NCI-H1694 (cell line): ENCODE measurements around the gene SHB.

Experiments
- DNase-seq: peaks from one replicate; lab custom pipeline; 2025; lab: John Stamatoyannopoulos, UW

The SHB gene, protein sequence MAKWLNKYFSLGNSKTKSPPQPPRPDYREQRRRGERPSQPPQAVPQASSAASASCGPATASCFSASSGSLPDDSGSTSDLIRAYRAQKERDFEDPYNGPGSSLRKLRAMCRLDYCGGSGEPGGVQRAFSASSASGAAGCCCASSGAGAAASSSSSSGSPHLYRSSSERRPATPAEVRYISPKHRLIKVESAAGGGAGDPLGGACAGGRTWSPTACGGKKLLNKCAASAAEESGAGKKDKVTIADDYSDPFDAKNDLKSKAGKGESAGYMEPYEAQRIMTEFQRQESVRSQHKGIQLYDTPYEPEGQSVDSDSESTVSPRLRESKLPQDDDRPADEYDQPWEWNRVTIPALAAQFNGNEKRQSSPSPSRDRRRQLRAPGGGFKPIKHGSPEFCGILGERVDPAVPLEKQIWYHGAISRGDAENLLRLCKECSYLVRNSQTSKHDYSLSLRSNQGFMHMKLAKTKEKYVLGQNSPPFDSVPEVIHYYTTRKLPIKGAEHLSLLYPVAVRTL

DNA sequence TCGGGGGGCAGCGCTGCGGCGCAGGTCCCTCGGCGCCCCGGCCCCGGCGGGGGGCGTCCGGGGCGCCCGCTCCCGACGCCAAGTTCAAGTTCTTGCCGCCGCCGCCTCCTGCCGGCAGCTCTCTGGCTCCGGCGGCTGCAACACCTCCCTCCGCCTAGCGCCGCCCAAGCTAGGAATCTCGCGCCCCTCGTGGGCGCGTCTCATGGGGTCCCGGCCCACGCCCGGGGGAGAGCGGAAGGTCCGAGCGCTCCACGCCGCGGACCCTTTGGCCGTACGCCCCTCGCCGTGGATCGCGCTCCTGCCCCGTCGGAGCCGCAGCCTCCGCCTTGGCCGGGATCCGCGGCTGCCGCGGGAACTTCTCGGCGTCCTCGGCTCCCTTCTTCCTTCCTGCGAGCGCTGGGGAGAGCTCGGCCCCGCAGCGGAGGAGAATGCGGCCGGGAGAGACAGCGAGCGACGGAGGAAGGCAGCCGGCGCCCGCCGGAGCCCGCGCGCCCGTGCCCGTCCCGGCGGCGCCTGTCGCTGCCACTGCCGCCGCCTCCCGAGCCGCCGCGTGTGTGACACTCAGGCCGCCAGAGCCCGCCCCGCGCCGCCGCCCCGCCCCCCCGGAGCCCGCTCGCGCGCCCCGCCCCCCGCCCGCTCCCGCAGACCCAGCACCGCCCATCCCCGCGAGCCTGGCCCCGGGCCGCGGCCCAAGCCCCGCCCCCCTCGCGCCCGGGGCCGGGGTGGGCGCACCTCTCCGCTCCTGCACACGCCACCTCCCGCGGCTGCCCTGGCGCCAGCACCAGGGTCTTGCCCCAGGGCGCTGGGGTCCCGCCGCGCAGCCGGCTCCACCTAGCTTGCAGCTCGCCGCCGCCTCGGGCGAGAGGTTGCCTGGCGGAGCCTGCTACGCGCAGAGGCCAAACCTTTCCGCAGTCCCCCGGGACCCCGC, at the start of gene SHB:
Gene SHB (minus strand): TSS at position 527 of the 928 bp plus-strand sequence. CDS start 582 bp downstream, outside the sequence.
- peak; percentile 23 for DNase-seq

DNA sequence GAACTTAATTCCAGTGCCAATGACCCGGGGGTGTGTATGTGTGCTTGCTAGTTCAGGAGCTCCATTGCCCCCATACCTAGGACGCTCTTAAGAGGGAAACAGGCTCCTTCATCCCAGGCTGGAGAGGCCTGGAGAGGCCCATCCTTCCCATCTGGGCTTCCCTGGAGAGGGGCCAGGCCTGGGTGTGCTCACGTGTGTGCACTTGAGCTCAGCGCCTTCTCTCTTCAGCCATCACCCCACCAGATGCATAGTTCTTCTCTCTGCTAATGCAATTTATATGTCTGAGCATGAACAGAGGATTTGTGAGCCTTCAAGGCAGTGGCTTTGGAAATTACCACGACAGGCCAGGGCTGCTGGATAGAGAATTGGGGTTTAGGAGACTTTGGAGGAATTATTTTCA, 48.6 kb upstream of the SHB start:
- DNase-seq, result peak; percentile 84

DNA sequence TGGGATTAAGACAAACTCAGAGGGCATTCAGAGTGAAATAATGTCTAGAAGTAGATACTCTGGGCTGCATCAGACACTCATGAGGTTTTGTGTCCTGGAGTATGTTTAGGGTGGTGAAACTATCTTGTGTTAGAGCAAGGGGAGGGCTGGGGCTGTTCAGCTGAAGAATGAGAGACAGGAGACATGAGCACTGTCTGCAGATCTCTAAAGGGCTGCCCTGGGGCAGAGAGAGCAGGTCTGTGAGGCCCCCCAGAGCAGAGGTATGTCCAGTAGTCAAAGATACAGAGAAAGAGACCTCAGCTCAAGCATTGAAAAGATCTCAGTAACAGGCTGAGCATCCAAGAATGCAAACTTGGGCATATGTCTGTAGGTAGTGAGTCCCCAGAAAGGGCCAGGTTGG, 45.9 kb upstream of the SHB start:
- DNase-seq, result no peak

GRCh38 chr9:38112456-38112855, 43.4 kb upstream of the SHB start:
- DNase-seq, result no peak

- no peak for DNase-seq
Measured at GRCh38 chr9:38112049-38112448, 43.0 kb upstream of the SHB start.

GRCh38 chr9:38110476-38110875, 41.4 kb upstream of the SHB start:
- DNase-seq, result no peak

DNA sequence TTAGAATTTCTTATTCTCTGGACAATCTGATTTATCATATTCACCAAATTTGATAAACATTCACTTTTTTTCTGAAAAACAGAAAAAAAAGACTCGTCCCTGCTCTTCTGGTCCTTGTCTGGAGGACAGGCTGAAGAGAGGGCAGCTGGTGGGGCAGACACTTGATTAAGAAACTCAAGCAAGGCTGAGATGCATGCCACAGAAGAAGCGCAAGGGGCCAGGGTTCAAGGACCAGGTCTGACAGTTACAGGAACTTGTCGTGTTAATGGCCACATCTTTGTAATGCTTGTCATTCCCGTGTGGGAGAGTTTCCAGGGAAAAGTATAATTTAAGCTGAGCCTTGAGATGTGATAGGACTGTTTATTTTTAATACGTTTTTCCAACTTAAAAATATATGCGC, 40.6 kb upstream of the SHB start:
- no peak for DNase-seq

DNA sequence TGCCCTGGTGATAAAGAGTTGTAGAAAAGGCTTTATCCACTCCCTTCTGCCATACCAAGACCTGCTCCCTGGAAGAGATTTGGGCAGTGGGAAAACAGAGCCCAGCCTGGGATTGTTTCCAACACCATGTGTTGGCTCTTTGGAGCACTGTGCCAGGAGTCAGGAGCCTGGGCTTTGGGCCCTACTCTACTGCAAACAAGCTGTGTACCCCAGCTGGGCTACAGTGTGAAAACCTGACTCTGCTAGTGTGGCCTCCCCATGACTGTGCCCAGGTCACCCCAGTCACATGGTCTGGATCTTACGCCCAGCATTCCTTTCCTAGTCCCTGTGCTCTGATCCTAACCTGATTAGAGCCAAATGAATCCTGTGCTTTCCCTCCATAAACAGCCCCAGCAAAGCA, 39.3 kb upstream of the SHB start:
- DNase-seq, result no peak

GRCh38 chr9:38107811-38108304, 38.8 kb upstream of the SHB start:
- no peak for DNase-seq

- no peak for DNase-seq
Measured at GRCh38 chr9:38107405-38107804, 38.4 kb upstream of the SHB start.

DNA sequence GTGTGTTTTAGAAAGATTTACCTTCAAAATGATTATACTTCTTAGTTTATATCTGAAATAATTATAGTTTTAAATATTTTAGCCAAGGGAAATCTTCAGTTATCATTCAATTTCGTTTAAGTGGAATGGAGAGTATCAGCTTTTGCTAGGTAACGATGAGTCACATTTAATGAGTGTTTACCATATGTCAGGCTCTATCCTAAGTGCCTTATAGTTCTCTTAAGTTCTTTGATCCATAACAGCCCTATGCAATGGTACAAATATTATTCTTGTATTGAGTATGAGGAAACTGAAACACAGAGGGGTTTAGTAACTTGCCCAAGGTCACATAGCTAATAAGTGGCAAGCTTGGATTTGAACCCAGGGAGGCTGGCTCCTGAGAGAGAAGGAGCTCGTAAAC, 37.5 kb upstream of the SHB start:
- no peak for DNase-seq

DNA sequence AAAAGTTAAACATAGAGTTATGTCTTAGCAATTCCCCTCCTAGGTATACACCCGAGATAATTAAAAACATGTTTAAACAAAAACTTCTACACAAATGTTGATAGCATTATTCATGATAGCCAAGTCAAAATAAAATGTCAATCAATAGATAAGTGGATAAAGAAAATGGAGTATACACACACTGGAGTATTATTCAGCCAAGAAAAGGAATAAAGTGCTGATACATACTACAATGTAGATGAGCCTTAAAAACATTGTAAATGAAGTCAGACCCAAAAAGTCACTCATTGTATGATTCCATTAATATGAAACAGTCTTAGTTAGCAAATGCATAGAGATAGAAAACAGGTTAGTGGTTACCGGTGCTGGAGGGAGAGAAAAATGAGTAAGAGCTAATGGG, 34.3 kb upstream of the SHB start:
- no peak for DNase-seq

- DNase-seq, result no peak
Measured at GRCh38 chr9:38101423-38101822, 32.4 kb upstream of the SHB start.

- DNase-seq, result no peak
Measured at GRCh38 chr9:38096238-38096805, 27.3 kb upstream of the SHB start.

DNA sequence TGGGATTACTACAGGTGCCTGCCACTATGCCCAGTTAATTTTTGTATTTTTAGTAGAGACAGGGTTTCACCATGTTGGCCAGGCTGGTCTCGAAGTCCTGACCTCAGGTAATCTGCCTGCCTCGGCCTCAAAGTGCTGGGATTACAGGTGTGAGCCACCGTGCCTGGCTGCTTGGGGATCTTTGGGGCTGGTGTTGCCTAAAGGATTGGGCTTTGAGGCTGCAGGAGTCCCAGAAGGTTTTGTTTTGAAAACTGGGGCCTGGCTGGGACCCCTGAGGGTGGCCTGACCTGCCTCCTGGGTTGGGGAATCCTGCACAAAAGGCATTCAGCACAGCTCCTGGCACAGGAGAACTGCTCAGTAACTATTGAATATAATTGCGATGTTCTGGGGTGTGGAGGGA, 25.1 kb upstream of the SHB start:
- DNase-seq, result no peak

DNA sequence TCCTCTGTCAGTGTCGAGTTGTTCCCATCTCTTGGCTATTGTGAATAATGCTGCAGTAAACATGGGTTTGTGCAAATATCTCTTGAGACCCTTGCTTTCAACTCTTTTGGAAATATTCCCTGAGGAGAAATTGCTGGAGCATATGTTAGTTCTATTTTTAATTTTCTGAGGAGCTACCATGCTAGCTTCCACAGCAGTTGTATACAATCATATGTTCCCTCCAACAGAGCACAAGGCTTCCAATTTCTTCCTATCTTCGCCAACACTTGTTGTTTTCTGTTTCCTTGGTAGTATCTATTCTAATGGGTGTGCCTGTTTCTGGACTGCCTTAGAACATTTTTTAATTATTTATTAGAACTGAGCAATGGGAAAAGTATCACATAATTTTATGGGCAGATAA, 23.6 kb upstream of the SHB start:
- no peak for DNase-seq

- DNase-seq, result no peak
Measured at GRCh38 chr9:38092200-38092524, 23.1 kb upstream of the SHB start.

DNA sequence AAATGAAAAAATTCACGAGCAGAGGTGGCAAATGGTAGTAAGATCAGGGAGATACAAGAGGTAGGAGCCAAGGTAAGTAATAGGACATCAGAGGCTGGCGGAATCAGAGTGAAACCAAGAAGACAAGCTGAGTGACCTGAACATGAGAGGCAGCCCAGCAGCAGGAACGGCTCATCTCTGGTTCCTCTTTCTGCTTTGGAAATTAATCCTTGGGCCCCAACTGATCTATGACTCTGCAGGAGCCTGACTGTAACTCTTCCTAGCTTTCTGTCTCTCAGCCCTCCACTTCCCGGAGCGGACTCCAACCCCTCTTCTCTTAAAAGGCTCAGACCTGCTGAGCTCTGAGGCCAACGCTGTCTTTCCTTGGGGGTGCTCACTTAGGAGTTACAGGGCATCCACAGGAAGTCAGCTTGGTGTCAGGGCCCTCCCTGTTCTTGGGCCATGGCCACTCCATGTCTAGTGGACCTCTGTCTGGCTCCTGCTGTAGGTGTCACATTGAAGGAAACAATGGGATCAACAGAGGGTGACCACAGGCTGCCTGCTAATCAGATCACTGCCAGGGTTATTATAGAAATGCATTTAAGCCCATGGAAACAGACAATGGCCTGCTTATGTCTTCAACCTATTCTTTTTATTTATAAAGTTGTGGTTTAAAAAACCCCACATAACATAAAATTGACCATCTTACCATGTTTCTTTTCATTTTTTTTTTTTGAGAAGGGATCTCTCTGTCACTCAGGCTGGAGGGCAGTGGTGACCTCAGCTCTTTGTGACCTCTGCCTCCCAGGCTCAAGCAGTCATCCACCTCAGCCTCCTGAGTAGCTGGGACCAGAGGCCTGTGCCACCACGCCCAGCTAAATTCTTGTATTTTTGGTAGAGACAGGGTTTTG, 22.5 kb upstream of the SHB start:
- no peak for DNase-seq

- no peak for DNase-seq
Measured at GRCh38 chr9:38090170-38090569, 21.1 kb upstream of the SHB start.

- no peak for DNase-seq
Measured at GRCh38 chr9:38089387-38090165, 20.5 kb upstream of the SHB start.
